ENCODE measurements around the gene SLC22A14. TPM values are rescaled to one million over a fixed set of nuclear protein-coding genes. Genes with fewer than 3 reads are reported as not detected.

The SLC22A14 gene
- total RNA-seq, 4 donors from 2014 or later, result 0.31 TPM; not detected in 3

DNA sequence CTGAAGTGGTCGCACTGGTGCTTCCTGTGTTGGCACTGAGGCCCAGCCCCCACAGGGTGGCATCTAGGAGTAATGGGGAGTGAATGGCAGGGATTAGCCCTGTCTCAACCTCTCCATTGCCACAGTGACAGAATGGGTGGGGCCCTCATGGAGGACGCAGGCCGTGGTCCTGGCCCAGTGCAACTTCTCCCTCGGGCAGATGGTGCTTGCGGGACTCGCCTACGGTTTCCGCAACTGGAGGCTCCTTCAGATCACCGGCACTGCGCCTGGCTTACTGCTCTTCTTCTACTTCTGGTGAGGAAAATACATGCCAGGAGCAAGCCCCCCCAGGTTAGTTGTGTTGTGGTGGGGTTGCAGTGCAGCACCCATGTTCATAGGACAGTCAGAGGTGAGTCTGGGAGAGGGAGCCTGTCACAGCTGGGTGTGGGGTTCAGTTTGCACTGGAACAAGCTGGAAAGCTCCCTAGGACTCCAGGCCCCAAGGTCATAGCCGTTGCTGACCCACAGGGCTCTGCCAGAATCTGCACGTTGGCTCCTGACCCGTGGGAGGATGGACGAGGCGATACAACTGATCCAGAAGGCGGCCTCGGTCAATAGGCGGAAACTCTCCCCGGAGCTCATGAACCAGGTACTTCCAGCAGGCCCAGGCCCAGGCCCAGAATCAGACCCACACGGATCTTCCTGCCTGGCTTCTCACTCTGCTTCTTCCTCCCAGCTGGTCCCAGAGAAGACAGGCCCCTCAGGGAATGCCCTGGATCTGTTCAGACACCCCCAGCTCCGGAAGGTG is 7.0 kb upstream of the SLC22A14 start:
- intact Hi-C loops (cut with DNase I; ENCODE audit: low total_unique reads) (no loop called here), in situ Hi-C loops (cut with MboI; ENCODE audit: low sequenced_read_pairs in 4 of 4) (no loop called here)
- no peak for TF ChIP-seq POLR2A (IDR thresholded peaks at IDR 0.05)
- TF ChIP-seq, protein P1, sequence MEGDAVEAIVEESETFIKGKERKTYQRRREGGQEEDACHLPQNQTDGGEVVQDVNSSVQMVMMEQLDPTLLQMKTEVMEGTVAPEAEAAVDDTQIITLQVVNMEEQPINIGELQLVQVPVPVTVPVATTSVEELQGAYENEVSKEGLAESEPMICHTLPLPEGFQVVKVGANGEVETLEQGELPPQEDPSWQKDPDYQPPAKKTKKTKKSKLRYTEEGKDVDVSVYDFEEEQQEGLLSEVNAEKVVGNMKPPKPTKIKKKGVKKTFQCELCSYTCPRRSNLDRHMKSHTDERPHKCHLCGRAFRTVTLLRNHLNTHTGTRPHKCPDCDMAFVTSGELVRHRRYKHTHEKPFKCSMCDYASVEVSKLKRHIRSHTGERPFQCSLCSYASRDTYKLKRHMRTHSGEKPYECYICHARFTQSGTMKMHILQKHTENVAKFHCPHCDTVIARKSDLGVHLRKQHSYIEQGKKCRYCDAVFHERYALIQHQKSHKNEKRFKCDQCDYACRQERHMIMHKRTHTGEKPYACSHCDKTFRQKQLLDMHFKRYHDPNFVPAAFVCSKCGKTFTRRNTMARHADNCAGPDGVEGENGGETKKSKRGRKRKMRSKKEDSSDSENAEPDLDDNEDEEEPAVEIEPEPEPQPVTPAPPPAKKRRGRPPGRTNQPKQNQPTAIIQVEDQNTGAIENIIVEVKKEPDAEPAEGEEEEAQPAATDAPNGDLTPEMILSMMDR (IDR thresholded peaks at IDR 0.05 in 4 of 5, conservative IDR thresholded peaks at IDR 0.05 in 1 of 5), result no peak
- ATAC-seq (no peak), DNase-seq (no peak)
- H3K27ac ChIP-seq, result no peak overlapping the region
- no peaks in the 10 kb centered on the region for H3K27me3 ChIP-seq
- no peak overlapping the region for H3K4me3 ChIP-seq
- peaks cover 0 to 15% of the 10 kb centered on the region in 2 donors for H3K36me3 ChIP-seq
- H3K9me3 ChIP-seq, result no peaks in the 10 kb centered on the region
- no peaks in the 10 kb centered on the region for H3K4me1 ChIP-seq

DNA sequence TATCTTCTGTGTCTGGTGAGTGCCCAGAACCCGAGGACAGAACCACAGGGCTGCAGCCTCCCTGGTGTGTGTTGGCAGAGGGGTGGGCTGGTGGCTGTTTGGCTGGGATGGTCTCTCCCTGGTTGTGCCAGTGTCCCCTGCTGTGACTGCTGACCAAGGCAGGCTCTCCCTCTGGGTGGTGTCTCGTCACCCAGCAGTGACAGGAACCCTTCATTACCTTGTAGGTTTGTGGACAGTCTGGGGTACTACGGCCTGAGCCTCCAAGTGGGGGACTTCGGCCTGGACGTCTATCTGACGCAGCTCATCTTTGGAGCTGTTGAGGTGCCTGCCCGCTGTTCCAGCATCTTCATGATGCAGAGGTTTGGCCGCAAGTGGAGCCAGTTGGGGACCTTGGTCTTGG is 6.4 kb upstream of the SLC22A14 start:
- H3K4me1 ChIP-seq, result no peaks in the 10 kb centered on the region
- intact Hi-C loops (cut with DNase I; ENCODE audit: low total_unique reads) (no loop called here), in situ Hi-C loops (cut with MboI; ENCODE audit: low sequenced_read_pairs in 4 of 4) (no loop called here)
- H3K27ac ChIP-seq, result no peak overlapping the region
- DNase-seq, result no peak
- TF ChIP-seq, protein P1 (IDR thresholded peaks at IDR 0.05 in 4 of 5, conservative IDR thresholded peaks at IDR 0.05 in 1 of 5), result no peak
- no peak for TF ChIP-seq POLR2A (IDR thresholded peaks at IDR 0.05)
- no peak for ATAC-seq
- no peak overlapping the region for H3K4me3 ChIP-seq
- no peaks in the 10 kb centered on the region for H3K9me3 ChIP-seq
- peaks cover 0 to 15% of the 10 kb centered on the region in 2 donors for H3K36me3 ChIP-seq
- H3K27me3 ChIP-seq, result no peaks in the 10 kb centered on the region

DNA sequence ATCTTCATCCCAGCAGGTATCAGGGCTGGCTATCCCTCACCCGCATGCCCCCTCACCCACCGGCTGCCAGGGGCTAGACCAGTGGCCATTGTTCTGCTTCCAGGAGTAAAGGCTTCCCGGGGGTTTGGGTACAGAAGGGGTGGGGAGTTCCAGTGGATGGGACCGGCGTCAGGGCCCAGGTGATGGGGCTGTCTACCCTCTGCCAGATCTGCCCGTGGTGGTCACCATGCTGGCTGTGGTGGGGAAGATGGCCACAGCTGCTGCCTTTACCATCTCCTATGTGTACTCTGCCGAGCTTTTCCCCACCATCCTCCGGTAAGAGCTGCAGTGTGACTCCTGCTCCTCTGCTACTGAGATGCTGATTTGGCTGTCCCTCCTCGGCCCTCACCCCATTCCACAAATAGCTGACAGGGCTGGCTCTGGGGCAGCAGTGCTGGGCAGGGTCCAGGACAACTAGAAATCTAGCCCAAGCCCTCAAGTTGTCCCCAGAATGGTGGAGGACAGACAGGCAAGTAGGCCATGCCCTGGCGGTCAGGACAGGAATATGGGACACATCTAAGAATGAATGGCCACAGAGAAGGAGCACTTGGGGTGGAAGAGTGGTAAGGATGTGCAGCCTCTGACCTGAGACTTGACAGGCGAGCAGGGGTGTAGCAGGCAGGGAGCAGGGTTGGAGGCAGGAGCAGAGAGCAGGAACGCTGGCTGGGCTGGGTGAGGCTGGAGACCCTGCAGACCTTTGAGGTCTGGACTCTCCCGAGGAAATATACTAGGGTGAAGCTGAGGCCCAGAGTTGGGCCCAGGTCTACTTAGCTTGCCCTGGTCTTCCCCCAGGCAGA is 5.8 kb upstream of the SLC22A14 start:
- Histone ChIP-seq H3K27ac (no peak overlapping the region), H3K4me3 (no peak overlapping the region), H3K36me3 (peaks cover 0 to 15% of the 10 kb centered on the region in 2 donors), H3K27me3 (no peaks in the 10 kb centered on the region), H3K9me3 (no peaks in the 10 kb centered on the region), H3K4me1 (no peaks in the 10 kb centered on the region)
- ATAC-seq (no peak), DNase-seq (no peak)
- in situ Hi-C loops (cut with MboI; ENCODE audit: low sequenced_read_pairs in 4 of 4) (no loop called here), intact Hi-C loops (cut with DNase I; ENCODE audit: low total_unique reads) (no loop called here)
- TF ChIP-seq, protein P1 (IDR thresholded peaks at IDR 0.05 in 4 of 5, conservative IDR thresholded peaks at IDR 0.05 in 1 of 5), result no peak
- no peak for TF ChIP-seq POLR2A (IDR thresholded peaks at IDR 0.05)

DNA sequence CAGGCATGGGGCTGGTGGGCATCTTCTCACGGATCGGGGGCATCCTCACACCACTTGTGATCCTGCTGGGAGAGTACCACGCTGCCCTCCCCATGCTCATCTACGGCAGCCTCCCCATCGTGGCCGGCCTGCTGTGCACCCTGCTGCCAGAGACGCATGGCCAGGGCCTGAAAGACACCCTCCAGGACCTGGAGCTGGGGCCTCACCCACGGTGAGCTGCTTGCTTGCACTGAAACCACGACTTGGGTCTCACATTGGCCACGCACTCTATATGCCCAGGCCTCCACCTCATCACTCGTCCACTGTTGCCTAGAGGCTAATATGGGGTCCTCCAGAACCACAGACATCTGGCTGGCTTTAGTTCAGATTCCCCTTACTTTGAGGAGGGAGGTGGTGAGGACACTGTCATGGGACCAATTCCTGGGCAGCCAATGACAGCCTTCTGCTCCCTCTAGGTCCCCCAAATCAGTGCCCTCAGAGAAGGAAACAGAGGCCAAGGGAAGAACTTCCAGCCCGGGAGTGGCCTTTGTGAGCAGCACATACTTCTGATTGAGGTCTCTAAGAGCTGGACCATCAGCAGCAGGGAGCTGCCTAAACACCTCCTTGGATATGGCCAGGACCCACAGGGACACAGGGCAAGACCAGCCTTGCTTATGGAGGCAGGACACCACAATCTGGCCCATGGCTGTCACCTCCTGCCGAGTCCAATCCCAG is 5.0 kb upstream of the SLC22A14 start:
- TF ChIP-seq, protein P1 (IDR thresholded peaks at IDR 0.05 in 4 of 5, conservative IDR thresholded peaks at IDR 0.05 in 1 of 5), result no peak
- TF ChIP-seq POLR2A (IDR thresholded peaks at IDR 0.05), result no peak
- Histone ChIP-seq H3K27me3 (no peaks in the 10 kb centered on the region), H3K4me3 (no peak overlapping the region), H3K27ac (no peak overlapping the region), H3K9me3 (no peaks in the 10 kb centered on the region), H3K36me3 (peaks cover 0 to 15% of the 10 kb centered on the region in 2 donors), H3K4me1 (no peaks in the 10 kb centered on the region)
- DNase-seq (no peak), ATAC-seq (no peak)
- intact Hi-C loops (cut with DNase I; ENCODE audit: low total_unique reads) (no loop called here), in situ Hi-C loops (cut with MboI; ENCODE audit: low sequenced_read_pairs in 4 of 4) (no loop called here)

Measured in gastrocnemius medialis (tissue), 4 donors.